GM23248 (cell line): Measurements from ENCODE around the gene FADS6.

Experiments
- EZH2 ChIP-seq: fragments of 200-600 bp; sonication (generic); IDR thresholded peaks from 2 replicates; pipeline ENCODE4 v1.6.1; 2018; ENCODE audit warnings: antibody characterized with exemption, mild to moderate bottlenecking; ENCODE audit not compliant: insufficient read depth, poor library complexity, severe bottlenecking
- EZH2phosphoT487 ChIP-seq: fragments of 200-600 bp; sonication (generic); IDR thresholded peaks from 2 replicates; pipeline ENCODE4 v1.6.1; 2018; ENCODE audit warnings: antibody characterized with exemption, moderate library complexity, mild to moderate bottlenecking, low read depth; ENCODE audit not compliant: insufficient read depth

DNA sequence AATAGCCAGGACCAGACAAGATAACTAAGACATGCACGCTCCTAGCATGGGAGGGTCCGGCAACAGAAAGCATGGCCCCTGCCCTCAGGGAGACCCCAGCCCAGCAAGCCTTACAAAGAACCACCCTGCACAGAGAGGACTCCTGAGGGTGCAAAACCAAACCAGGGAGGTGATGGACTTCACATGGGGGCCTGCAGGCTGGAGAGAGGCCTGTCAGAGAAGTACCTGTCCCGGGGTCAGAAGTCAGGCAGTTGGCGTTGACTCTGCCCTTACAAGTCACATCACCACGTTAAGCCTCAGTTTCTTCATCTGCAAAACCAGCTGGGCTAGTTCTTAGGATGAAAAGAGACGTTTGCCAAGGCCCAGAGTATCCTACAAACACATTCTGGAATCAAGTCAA lies 35.4 kb upstream of the FADS6 start:
- TF ChIP-seq EZH2, result no peak
- TF ChIP-seq EZH2phosphoT487, result no peak
